Heart right ventricle (tissue), 16 donors: Measurements from ENCODE around the gene STARD8. TPM values are rescaled to one million over a fixed set of nuclear protein-coding genes. Genes with fewer than 3 reads are reported as not detected.
A peak's percentile ranks its signal among the peaks of the same experiment; 100 is the strongest.

Experiments used
- ATAC-seq, 8 donors: fragments of 200-7000 bp; cut with Tn5 transposase; one replicate each; pipeline ENCODE4 v1.9.1; 2020; ENCODE audit warnings: mild to moderate bottlenecking in 8 of 8, moderate library complexity in 8 of 8, moderate number of reproducible peaks in 1 of 8
- DNase-seq, 2 donors: peaks; one replicate each; pipeline ENCODE4 v3.0.0-alpha.2; 2020
- H3K27ac ChIP-seq, 10 donors: fragments of 200-600 bp; sonication (generic) in 2 of 10; one replicate each; pipeline versions ENCODE4 v1.5.0 to v1.8.0; 2020 to 2022; ENCODE audit warnings: mild to moderate bottlenecking in 3 of 10
- H3K27me3 ChIP-seq, 7 donors: fragments of 200-600 bp; one replicate each; pipeline ENCODE4 v1.8.0; 2021 to 2022; ENCODE audit warnings: mild to moderate bottlenecking in 2 of 7
- H3K36me3 ChIP-seq, 9 donors: fragments of 200-600 bp; sonication (generic) in 1 of 9; one replicate each; pipeline versions ENCODE4 v1.5.0 to v1.8.0; 2020 to 2022; ENCODE audit warnings: mild to moderate bottlenecking in 2 of 9
- H3K4me1 ChIP-seq, 9 donors: fragments of 200-600 bp; sonication (generic) in 1 of 9; one replicate each; pipeline versions ENCODE4 v1.5.0 to v1.8.0; 2020 to 2022; ENCODE audit warnings: mild to moderate bottlenecking in 4 of 9
- H3K4me3 ChIP-seq, 10 donors: fragments of 200-600 bp; sonication (generic) in 2 of 10; one replicate each; pipeline versions ENCODE4 v1.5.0 to v1.8.0; 2020 to 2022; ENCODE audit warnings: mild to moderate bottlenecking in 7 of 10, moderate library complexity in 2 of 10
- H3K9me3 ChIP-seq, 11 donors: fragments of 200-600 bp in 10 of 11; sonication (generic) in 2 of 11; one replicate each; pipeline versions ENCODE4 v1.5.0 to v1.8.0; 2013 to 2022; ENCODE audit warnings: mild to moderate bottlenecking in 2 of 11, control low read depth in 1 of 11, moderate library complexity in 1 of 11
- WGBS, 2 donors: extraction: QIAGEN DNeasy Blood & Tissue Kit; methylation state at CpG; one replicate each; pipeline ENCODE4 v1.1.7; 2013; ENCODE audit warnings: inconsistent platforms in 1 of 2; 5-methylcytosine and 5-hydroxymethylcytosine counted together
- intact Hi-C, 10 donors: fragments of 100-400 bp; cut with DNase I; formaldehyde crosslinking; loops; one replicate each; pipeline versions ENCODE4 v1.11.1 to v1.14.2; 2022
- polyA plus RNA-seq, 2 donors: library from polyadenylated mRNA; stranded (reverse); fragments of 200-250 nt; gene quantifications; one replicate each; pipeline ENCODE4 v1.2.3, GENCODE V29; 2013
- total RNA-seq, 10 donors: library from RNA; stranded (reverse); fragmentation: NEBNext Ultra II Directional in 3 of 10; extraction: Animal tissue kit (Norgen Biotek cat#: 25700) in 3 of 10; gene quantifications; one replicate each; pipeline versions ENCODE4 v1.2.1 to v1.2.4, GENCODE V29; 2021 to 2023
- TF ChIP-seq, protein P1 (sequence below), 9 donors: fragments of 200-600 bp; sonication (generic) in 2 of 9; IDR thresholded peaks; one replicate each; pipeline versions ENCODE4 v1.5.0 to v1.8.0; 2021 to 2022; ENCODE audit warnings: antibody characterized with exemption in 9 of 9, mild to moderate bottlenecking in 5 of 9, moderate library complexity in 1 of 9
- donor health status: Arrhythmogenic right ventricular cardiomyopathy.
- donor health status: ischemic (EF 13 %, LVEDD 7.1; RV severe dilation, severe dysfunction).
- donor health status: healthy with polysubstance abuse.
- donor health status: DM: no; HTN: yes; CAD: no.
- donor health status: DM: no; HTN: no; CAD: no.
- donor health status: ischemic (EF 25% LVEDD 6.9; RV normal size, moderate dysfunction).
- donor health status: ischemic (EF 25% LVEDD 5.7; RV mildly dilated, moderate dysfunction).
- donor health status: healthy.
- donor health status: DM: yes; HTN: yes; CAD: no.
- donor health status: Ischemic cardiomyopathy.
- donor health status: ischemic (EF 35%, LVEDD 5.7; RV mildly dilated, moderate dysfunction).
- donor health status: nonischemic (EF 11% LVEDD 7.7; RV severe dilation, severe dysfunction).
- donor health status: DM: yes; HTN: yes; CAD: no.
- donor health status: PGD.
- donor health status: ischemic (EF 29% LVEDD 5.4; RV normal size, mild dysfunction).
- donor health status: nonischemic (EF 23%, LVEDD 6.1; RV moderate dilation, normal function).

The STARD8 gene
- total and polyA plus RNA-seq, 12 donors, result 4.7 to 11.7 (median 7.6) TPM

DNA sequence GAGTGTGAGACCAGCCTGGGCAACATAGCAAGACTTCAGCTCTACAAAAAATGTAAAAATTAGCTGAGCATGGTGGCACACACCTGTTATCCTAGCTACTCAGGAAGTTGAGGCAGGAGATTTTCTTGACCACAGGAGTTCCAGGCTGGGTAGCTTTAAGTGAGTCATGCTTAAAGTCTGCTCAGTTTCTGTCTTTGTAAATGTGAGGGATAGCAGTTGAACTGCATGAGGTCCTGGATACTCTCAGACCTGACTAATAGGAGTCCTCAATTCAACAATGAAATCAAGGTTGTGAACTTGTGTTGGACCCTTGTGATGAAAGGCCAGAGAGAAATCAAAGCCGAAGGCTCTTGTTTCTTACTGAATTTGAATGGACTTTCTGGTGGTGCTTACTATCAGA is 45.2 kb downstream of the STARD8 start:
- Histone ChIP-seq H3K27ac (peak overlapping the region in 9 of 10 donors; percentile 29 to 94 (median 89)), H3K36me3 (no peaks in the 10 kb centered on the region), H3K27me3 (peaks cover 0 to 15% (median 0%) of the 10 kb centered on the region in 7 donors), H3K4me3 (peak overlapping the region in 5 of 10 donors; percentile 66 to 74 (median 72)), H3K9me3 (no peaks in the 10 kb centered on the region), H3K4me1 (peaks cover 0 to 33% (median 9%) of the 10 kb centered on the region in 9 donors)
- intact Hi-C loops, result no loop called here
- no peak for DNase-seq
- WGBS, 2 donors, result 79 to 83% methylated on average over 1 of the region's 1 CpG
- no peak for ATAC-seq
- TF ChIP-seq, protein P1, sequence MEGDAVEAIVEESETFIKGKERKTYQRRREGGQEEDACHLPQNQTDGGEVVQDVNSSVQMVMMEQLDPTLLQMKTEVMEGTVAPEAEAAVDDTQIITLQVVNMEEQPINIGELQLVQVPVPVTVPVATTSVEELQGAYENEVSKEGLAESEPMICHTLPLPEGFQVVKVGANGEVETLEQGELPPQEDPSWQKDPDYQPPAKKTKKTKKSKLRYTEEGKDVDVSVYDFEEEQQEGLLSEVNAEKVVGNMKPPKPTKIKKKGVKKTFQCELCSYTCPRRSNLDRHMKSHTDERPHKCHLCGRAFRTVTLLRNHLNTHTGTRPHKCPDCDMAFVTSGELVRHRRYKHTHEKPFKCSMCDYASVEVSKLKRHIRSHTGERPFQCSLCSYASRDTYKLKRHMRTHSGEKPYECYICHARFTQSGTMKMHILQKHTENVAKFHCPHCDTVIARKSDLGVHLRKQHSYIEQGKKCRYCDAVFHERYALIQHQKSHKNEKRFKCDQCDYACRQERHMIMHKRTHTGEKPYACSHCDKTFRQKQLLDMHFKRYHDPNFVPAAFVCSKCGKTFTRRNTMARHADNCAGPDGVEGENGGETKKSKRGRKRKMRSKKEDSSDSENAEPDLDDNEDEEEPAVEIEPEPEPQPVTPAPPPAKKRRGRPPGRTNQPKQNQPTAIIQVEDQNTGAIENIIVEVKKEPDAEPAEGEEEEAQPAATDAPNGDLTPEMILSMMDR (IDR thresholded peaks at IDR 0.05), result no peak

DNA sequence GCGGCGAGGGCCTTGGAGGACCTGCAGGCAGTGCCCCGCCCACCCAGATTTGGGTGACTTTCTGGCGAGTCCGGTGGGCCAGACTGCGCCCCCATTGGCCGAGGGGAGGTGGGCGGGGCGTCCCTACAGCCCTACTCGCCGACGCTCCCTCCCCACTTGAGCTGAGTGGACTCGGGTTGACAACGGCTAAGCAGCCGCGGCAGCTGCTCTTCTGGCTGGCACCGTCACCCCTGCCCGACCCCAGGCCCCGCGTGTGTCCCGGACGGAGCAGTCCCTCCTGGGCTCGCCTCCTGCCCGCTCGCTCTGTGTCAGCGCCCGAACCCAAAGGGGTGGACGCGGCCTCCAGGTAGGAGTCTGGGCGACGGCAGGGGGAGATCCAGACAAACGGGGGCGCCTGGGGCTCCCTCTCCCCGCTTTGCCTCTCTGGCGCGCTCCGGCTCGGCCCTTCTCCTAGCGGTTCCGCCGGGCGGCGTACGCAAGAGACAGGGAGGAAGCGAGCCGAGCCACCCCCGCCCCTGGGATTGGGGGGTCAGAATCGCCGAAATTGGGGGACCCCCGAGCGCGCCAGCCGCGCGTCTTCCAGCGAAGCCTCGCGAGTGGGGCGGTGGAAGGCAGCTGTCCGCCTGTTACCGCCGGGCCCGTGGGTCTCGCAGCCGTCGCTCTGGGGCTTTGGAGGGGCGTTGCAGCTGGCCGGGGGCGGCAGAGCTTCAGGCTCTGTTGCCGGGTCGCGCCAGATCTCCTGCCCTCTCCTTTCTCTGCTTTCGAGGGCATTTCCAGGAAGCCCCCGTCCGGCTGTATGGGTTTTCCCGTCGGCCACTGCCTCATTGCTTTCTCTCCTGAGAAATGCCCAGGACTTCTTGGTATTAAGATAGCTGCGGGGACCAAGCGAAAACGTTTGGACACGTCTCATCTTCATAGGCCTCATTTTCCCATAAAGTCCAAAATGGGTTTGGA is 46.3 kb downstream of the STARD8 start:
- peak overlapping the region; percentile 53 to 76 (median 66) for H3K4me3 ChIP-seq
- H3K36me3 ChIP-seq, result no peaks in the 10 kb centered on the region
- peaks cover 0 to 15% (median 0%) of the 10 kb centered on the region in 7 donors for H3K27me3 ChIP-seq
- no peaks in the 10 kb centered on the region for H3K9me3 ChIP-seq
- H3K4me1 ChIP-seq, result peaks cover 0 to 39% (median 13%) of the 10 kb centered on the region in 9 donors
- DNase-seq, result peak; percentile 85 to 86
- 2 to 4% methylated on average over 28 to 81 of the region's 81 CpGs for WGBS, 2 donors
- intact Hi-C loops, result no loop called here
- H3K27ac ChIP-seq, result peak overlapping the region; percentile 75 to 94 (median 88)
- TF ChIP-seq, protein P1 (IDR thresholded peaks at IDR 0.05), result peak in 1 of 9 donors; percentile 6
- ATAC-seq, result peak; percentile 84 to 89 (median 86)

DNA sequence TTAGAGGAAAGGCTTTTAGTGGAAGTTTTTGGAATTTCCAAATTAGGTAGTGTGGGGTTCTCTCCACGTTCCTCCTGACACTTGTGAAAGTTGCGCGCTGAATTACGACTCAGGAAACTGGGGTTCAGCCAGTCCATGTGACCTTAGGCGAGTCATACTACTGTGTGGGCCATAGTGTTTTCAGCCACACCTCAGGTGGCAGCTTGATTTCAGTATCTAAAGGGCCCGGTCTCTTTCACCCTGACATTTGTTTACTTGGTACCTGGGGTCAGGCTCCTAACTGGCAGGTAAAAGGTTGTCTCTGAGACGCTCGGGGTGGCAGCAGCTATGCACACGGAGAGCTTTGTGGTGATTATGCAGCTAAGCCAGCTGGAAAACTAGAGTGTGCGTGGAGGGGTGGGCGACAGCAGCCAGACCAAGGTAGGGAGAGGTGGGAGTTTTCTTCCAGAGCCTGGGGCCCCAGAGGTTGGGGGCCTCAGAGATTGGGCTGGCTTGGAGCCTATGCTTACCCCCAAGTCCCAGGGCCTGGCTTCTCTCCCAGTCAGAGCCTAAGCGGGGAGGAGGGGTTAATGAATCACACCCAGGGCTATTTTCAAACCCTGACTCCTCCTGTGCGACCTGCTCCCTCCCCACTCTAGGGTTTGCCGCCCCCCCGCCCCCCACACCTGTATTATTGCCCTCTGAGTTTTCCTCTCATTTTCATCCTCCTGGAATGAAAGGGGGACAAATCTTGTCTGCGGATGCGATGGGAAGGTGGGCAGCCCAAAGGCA is 47.2 kb downstream of the STARD8 start:
- no peaks in the 10 kb centered on the region for H3K9me3 ChIP-seq
- TF ChIP-seq, protein P1 (IDR thresholded peaks at IDR 0.05), result no peak
- DNase-seq (no peak), ATAC-seq (peak in 1 of 8 donors; percentile 38)
- intact Hi-C loops, result no loop called here
- WGBS, 2 donors, result 47 to 51% methylated on average over 17 of the region's 17 CpGs
- peaks cover 0 to 18% (median 0%) of the 10 kb centered on the region in 7 donors for H3K27me3 ChIP-seq
- peak overlapping the region; percentile 75 to 94 (median 88) for H3K27ac ChIP-seq
- H3K36me3 ChIP-seq, result no peaks in the 10 kb centered on the region
- H3K4me3 ChIP-seq, result peak overlapping the region; percentile 53 to 76 (median 66)
- H3K4me1 ChIP-seq, result peaks cover 0 to 48% (median 19%) of the 10 kb centered on the region in 9 donors
